ENCODE data around the gene CLASP1. TPM values are rescaled to one million over a fixed set of nuclear protein-coding genes. Genes with fewer than 3 reads are reported as not detected.

Gene CLASP1
- total and polyA plus RNA-seq, 5 donors from 2014 or later: 8.7 to 72.1 (median 12.2) TPM

- no peak overlapping the region for H3K27ac ChIP-seq (ENCODE audit: insufficient read depth, low read length, poor library complexity, severe bottlenecking)
- H3K27ac Mint-ChIP-seq: no peak overlapping the region
- H3K9me3 ChIP-seq (ENCODE audit: control insufficient read depth in 2 of 2, low read length in 2 of 2): no peaks in the 10 kb centered on the region
- no peak overlapping the region for H3K4me3 Mint-ChIP-seq
- DNase-seq (no peak), ATAC-seq (ENCODE audit: low read depth in 2 of 2) (no peak)
- no peak overlapping the region for H3K4me3 ChIP-seq (ENCODE audit: low read depth, low read length)
- H3K27me3 Mint-ChIP-seq: no peaks in the 10 kb centered on the region
- no peaks in the 10 kb centered on the region for H3K27me3 ChIP-seq (ENCODE audit: control insufficient read depth, insufficient read depth, low read length)
- H3K36me3 Mint-ChIP-seq: peaks cover 45% of the 10 kb centered on the region
- peaks cover 5% of the 10 kb centered on the region for H3K4me1 ChIP-seq (ENCODE audit: control insufficient read depth, insufficient read depth, low read length, poor library complexity, severe bottlenecking)
- H3K9me3 Mint-ChIP-seq: no peaks in the 10 kb centered on the region
- H3K36me3 ChIP-seq (ENCODE audit: control insufficient read depth, insufficient read depth, low read length): peaks cover 16% of the 10 kb centered on the region
- H3K4me1 Mint-ChIP-seq: peaks cover 37 to 69% (median 47%) of the 10 kb centered on the region in 4 donors
Observed at GRCh38 chr2:121603185-121603584, 46.1 kb downstream of the CLASP1 start.

DNA sequence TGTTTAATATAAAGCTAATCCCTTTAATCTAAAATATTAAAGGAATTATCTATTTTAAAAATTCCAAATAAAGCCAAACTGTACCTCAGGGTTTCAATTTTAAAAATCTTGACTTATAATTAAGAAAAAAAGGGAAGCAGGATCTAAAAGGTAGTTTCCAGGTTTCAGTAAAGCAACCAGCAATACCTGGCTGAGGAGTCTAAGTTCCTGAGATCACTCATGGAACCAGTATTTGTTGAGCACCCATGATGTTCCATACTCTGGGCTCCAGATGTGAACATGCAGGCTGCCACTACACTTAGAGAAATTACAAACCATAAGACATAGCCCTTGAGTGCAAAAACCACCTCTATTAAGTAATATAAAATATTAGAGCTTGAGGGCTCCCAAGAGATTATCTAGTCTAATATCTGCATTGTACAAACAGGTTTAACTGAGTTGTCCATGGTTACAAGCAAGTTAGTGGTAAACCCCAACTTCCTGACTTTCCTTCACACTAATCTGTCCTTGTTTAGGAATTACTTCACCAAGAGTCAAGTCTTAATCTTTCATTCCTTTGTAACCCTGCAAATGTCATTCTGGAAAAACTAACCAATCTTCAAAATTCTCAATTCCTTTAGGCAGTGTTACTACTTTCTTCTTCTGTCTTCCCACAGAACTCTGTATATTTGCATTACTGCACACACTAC is 49.2 kb downstream of the CLASP1 start:
- H3K36me3 ChIP-seq (ENCODE audit: control insufficient read depth, insufficient read depth, low read length): peaks cover 6% of the 10 kb centered on the region
- Mint-ChIP-seq H3K9me3 (no peaks in the 10 kb centered on the region), H3K4me3 (no peak overlapping the region), H3K4me1 (peaks cover 40 to 80% (median 53%) of the 10 kb centered on the region in 4 donors), H3K36me3 (peaks cover 29% of the 10 kb centered on the region), H3K27me3 (no peaks in the 10 kb centered on the region), H3K27ac (peak overlapping the region in 2 of 3 donors; percentile 19 to 92)
- H3K9me3 ChIP-seq (ENCODE audit: control insufficient read depth in 2 of 2, low read length in 2 of 2): no peaks in the 10 kb centered on the region
- no peak for DNase-seq
- H3K4me1 ChIP-seq (ENCODE audit: control insufficient read depth, insufficient read depth, low read length, poor library complexity, severe bottlenecking): peaks cover 16% of the 10 kb centered on the region
- ATAC-seq (ENCODE audit: low read depth in 2 of 2): no peak
- no peak overlapping the region for H3K27ac ChIP-seq (ENCODE audit: insufficient read depth, low read length, poor library complexity, severe bottlenecking)
- H3K4me3 ChIP-seq (ENCODE audit: low read depth, low read length): no peak overlapping the region
- no peaks in the 10 kb centered on the region for H3K27me3 ChIP-seq (ENCODE audit: control insufficient read depth, insufficient read depth, low read length)

DNA sequence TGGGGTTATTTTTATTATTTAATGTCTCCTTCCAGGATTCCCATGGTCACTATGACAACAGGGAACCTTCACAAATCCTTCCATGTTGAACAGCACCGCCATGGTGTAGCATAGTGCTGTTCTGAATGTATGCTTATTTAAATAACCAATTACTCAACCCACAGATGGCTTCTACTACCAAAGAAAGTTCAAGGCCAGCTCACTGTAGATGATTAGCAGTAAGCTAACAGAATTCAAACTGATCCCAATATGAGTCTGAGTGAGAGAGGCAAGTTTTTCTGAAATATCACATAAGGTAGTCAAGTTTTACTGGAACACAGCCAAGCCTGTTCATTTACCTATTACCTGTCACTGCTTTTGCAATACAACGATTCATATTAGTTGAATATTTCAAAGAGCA is 51.2 kb downstream of the CLASP1 start:
- Mint-ChIP-seq H3K9me3 (no peaks in the 10 kb centered on the region), H3K27me3 (no peaks in the 10 kb centered on the region), H3K36me3 (peaks cover 11% of the 10 kb centered on the region), H3K4me1 (peaks cover 41 to 67% (median 50%) of the 10 kb centered on the region in 4 donors), H3K4me3 (no peak overlapping the region), H3K27ac (peak overlapping the region in 2 of 3 donors; percentile 62 to 83)
- Histone ChIP-seq H3K27me3 (ENCODE audit: control insufficient read depth, insufficient read depth, low read length) (no peaks in the 10 kb centered on the region), H3K36me3 (ENCODE audit: control insufficient read depth, insufficient read depth, low read length) (no peaks in the 10 kb centered on the region), H3K4me1 (ENCODE audit: control insufficient read depth, insufficient read depth, low read length, poor library complexity, severe bottlenecking) (peaks cover 16% of the 10 kb centered on the region), H3K4me3 (ENCODE audit: low read depth, low read length) (no peak overlapping the region), H3K9me3 (ENCODE audit: control insufficient read depth in 2 of 2, low read length in 2 of 2) (no peaks in the 10 kb centered on the region), H3K27ac (ENCODE audit: insufficient read depth, low read length, poor library complexity, severe bottlenecking) (no peak overlapping the region)
- no peak for DNase-seq
- no peak for ATAC-seq (ENCODE audit: low read depth in 2 of 2)

DNA sequence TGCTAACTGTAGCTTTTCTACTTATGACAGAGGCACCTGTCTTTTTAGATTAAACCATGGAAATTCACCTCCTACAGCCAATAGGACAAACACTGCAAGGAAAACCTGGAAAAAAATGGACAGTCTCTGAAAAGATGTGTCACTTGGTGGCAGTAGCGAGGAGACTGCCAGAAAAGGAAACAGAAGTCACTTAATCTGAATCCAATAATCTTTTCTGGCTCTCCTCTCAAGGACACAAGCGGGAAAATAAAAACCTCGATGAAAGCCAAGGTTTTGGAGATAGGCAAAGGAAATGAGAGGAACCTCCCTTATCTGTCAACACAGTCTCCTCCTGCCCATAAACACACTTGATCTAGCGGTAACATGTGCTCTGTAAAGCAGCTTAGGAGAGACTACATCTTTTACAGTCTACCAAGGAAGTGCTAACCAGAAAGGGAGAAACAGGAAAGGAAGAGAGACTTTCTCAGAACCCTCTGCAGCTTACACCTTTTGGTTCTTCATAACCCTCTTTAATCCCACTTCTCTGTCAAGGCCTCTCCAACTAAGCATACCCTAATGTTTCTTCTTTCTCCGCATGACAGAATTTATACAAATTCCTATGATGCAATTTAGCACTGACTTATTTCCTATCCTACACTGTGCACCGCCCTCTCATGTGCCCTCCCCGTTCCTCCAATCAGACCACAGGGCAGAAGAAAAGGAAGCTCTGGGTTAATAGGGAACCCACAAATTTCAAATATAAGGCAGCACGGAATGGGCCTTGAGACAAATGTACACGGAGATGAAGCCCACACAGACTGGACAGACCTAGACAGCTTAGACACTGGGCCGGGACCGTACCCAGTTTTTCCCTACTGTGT is 52.8 kb downstream of the CLASP1 start:
- H3K9me3 Mint-ChIP-seq: no peaks in the 10 kb centered on the region
- peaks cover 6% of the 10 kb centered on the region for H3K36me3 Mint-ChIP-seq
- Histone ChIP-seq H3K27ac (ENCODE audit: insufficient read depth, low read length, poor library complexity, severe bottlenecking) (no peak overlapping the region), H3K27me3 (ENCODE audit: control insufficient read depth, insufficient read depth, low read length) (no peaks in the 10 kb centered on the region), H3K4me1 (ENCODE audit: control insufficient read depth, insufficient read depth, low read length, poor library complexity, severe bottlenecking) (peaks cover 16% of the 10 kb centered on the region), H3K4me3 (ENCODE audit: low read depth, low read length) (peak overlapping the region; percentile 22), H3K36me3 (ENCODE audit: control insufficient read depth, insufficient read depth, low read length) (no peaks in the 10 kb centered on the region), H3K9me3 (ENCODE audit: control insufficient read depth in 2 of 2, low read length in 2 of 2) (no peaks in the 10 kb centered on the region)
- H3K27me3 Mint-ChIP-seq: no peaks in the 10 kb centered on the region
- DNase-seq: peak in 1 of 3 donors; percentile 58
- peaks cover 35 to 64% (median 40%) of the 10 kb centered on the region in 4 donors for H3K4me1 Mint-ChIP-seq
- peak; percentile 40 to 50 for ATAC-seq (ENCODE audit: low read depth in 2 of 2)
- peak overlapping the region; percentile 7 to 75 (median 26) for H3K4me3 Mint-ChIP-seq
- peak overlapping the region; percentile 83 to 94 (median 85) for H3K27ac Mint-ChIP-seq

DNA sequence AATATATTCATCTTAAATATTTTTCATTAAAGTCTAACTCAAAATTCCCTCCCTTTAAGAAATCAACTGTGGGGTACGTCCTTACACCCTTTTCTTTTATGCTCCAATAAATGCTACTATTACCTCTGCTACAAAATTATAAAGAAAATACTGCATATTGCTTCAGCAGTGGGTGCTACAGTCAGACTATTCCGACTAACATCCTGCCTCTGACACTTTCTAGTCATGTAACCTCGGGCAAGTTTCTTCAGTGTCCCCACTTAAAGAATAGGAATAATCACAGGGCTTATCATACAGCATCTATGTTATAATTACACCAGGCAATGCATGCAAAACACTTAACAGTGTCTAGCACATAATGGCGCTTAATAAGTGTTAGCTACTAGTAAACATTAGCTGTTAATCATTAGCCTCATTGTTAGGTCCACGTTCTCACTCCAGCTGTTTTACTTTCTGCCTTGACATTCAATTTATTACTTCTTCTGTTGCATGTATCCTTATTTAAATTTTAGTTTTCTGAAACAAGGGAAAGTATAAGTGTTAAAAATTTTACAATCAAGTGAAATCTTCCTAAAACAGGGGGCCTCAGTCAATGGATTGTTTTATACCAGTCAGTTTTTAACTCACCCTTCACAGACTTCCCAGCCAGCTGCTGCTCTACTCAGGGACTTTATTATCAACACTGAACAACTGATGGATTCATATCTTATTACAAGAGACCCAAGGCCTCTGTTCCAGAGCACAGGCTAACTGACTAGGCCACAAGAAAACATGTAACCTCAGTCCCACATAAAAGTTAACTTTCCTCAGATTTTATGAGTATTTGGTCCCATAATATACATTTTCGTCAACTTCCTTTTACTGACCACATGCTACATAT is 54.0 kb downstream of the CLASP1 start:
- H3K9me3 Mint-ChIP-seq: no peaks in the 10 kb centered on the region
- H3K4me1 Mint-ChIP-seq: peaks cover 30 to 57% (median 31%) of the 10 kb centered on the region in 4 donors
- H3K27ac ChIP-seq (ENCODE audit: insufficient read depth, low read length, poor library complexity, severe bottlenecking): no peak overlapping the region

GRCh38 chr2:121591199-121591598 is 58.1 kb downstream of the CLASP1 start:
- Mint-ChIP-seq H3K4me3 (peak overlapping the region in 1 of 4 donors; percentile 22), H3K27ac (peak overlapping the region in 1 of 3 donors; percentile 23), H3K36me3 (peaks cover 18% of the 10 kb centered on the region), H3K9me3 (no peaks in the 10 kb centered on the region), H3K27me3 (no peaks in the 10 kb centered on the region), H3K4me1 (peaks cover 22 to 35% (median 27%) of the 10 kb centered on the region in 4 donors)
- H3K4me1 ChIP-seq (ENCODE audit: control insufficient read depth, insufficient read depth, low read length, poor library complexity, severe bottlenecking): peaks cover 2% of the 10 kb centered on the region
- DNase-seq: no peak
- H3K27me3 ChIP-seq (ENCODE audit: control insufficient read depth, insufficient read depth, low read length): no peaks in the 10 kb centered on the region
- no peaks in the 10 kb centered on the region for H3K9me3 ChIP-seq (ENCODE audit: control insufficient read depth in 2 of 2, low read length in 2 of 2)
- ATAC-seq (ENCODE audit: low read depth in 2 of 2): no peak
- no peak overlapping the region for H3K27ac ChIP-seq (ENCODE audit: insufficient read depth, low read length, poor library complexity, severe bottlenecking)
- H3K4me3 ChIP-seq (ENCODE audit: low read depth, low read length): no peak overlapping the region
- H3K36me3 ChIP-seq (ENCODE audit: control insufficient read depth, insufficient read depth, low read length): no peaks in the 10 kb centered on the region

More for the DNA sequence above, 54.0 kb downstream of the CLASP1 start:
- ATAC-seq (ENCODE audit: low read depth in 2 of 2) (no peak), DNase-seq (no peak)
- Mint-ChIP-seq H3K27ac (peak overlapping the region; percentile 14 to 83 (median 65)), H3K4me3 (no peak overlapping the region), H3K27me3 (no peaks in the 10 kb centered on the region), H3K36me3 (peaks cover 8% of the 10 kb centered on the region)
- Histone ChIP-seq H3K4me1 (ENCODE audit: control insufficient read depth, insufficient read depth, low read length, poor library complexity, severe bottlenecking) (peaks cover 15% of the 10 kb centered on the region), H3K9me3 (ENCODE audit: control insufficient read depth in 2 of 2, low read length in 2 of 2) (no peaks in the 10 kb centered on the region), H3K27me3 (ENCODE audit: control insufficient read depth, insufficient read depth, low read length) (no peaks in the 10 kb centered on the region), H3K4me3 (ENCODE audit: low read depth, low read length) (no peak overlapping the region), H3K36me3 (ENCODE audit: control insufficient read depth, insufficient read depth, low read length) (no peaks in the 10 kb centered on the region)

DNA sequence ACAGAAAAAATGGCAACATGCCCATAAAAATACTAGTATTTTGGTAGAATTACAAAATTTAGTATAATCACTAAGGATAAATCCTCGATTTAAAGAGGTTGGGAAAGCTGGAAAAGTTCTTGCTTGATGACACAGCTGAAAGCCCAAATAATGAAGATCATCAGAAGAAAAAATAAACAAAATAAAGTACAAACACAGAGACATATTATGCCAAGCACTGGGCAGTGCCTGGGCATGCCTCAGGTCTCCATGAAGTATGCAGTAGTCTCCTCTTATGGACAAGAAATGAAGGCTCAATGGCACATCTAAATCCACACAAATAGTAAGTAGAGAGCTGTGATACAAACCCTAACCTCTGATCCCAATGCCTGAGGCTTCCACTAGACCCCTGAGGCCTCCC is 60.9 kb downstream of the CLASP1 start:
- DNase-seq (no peak), ATAC-seq (ENCODE audit: low read depth in 2 of 2) (no peak)
- no peaks in the 10 kb centered on the region for H3K27me3 ChIP-seq (ENCODE audit: control insufficient read depth, insufficient read depth, low read length)
- H3K36me3 ChIP-seq (ENCODE audit: control insufficient read depth, insufficient read depth, low read length): no peaks in the 10 kb centered on the region
- H3K4me1 Mint-ChIP-seq: peaks cover 22 to 36% (median 31%) of the 10 kb centered on the region in 4 donors
- peaks cover 22% of the 10 kb centered on the region for H3K36me3 Mint-ChIP-seq
- no peak overlapping the region for H3K27ac ChIP-seq (ENCODE audit: insufficient read depth, low read length, poor library complexity, severe bottlenecking)
- H3K4me3 Mint-ChIP-seq: no peak overlapping the region
- H3K4me1 ChIP-seq (ENCODE audit: control insufficient read depth, insufficient read depth, low read length, poor library complexity, severe bottlenecking): no peaks in the 10 kb centered on the region
- peak overlapping the region in 2 of 3 donors; percentile 42 to 82 for H3K27ac Mint-ChIP-seq
- no peaks in the 10 kb centered on the region for H3K9me3 ChIP-seq (ENCODE audit: control insufficient read depth in 2 of 2, low read length in 2 of 2)
- no peak overlapping the region for H3K4me3 ChIP-seq (ENCODE audit: low read depth, low read length)
- H3K9me3 Mint-ChIP-seq: no peaks in the 10 kb centered on the region
- H3K27me3 Mint-ChIP-seq: no peaks in the 10 kb centered on the region

Measured in CD4-positive, CD25-positive, alpha-beta regulatory T cell (primary cell).